Esophagus squamous epithelium (tissue), 4 donors: ENCODE results near the gene PLAC1.

ENCODE experiments used
- CTCF ChIP-seq, 6 experiments: fragments of 450-650 bp in 4 of 6; fragments of 200-600 bp in 2 of 6; sonication (generic) in 2 of 6; IDR thresholded peaks; one replicate each; pipeline ENCODE4 v1.5.1; 2016 to 2019; ENCODE audit warnings: antibody characterized with exemption in 6 of 6, mild to moderate bottlenecking in 4 of 6, moderate library complexity in 4 of 6
- POLR2A ChIP-seq, 4 donors: fragments of 450-650 bp; IDR thresholded peaks; one replicate each; pipeline ENCODE4 v1.6.1; 2017; ENCODE audit warnings: antibody characterized with exemption in 4 of 4, mild to moderate bottlenecking in 4 of 4, moderate library complexity in 3 of 4

GRCh38 chrX:134591502-134591901 lies 66.8 kb downstream of the PLAC1 start:
- TF ChIP-seq CTCF (IDR thresholded peaks at IDR 0.05) (no peak), POLR2A (IDR thresholded peaks at IDR 0.05) (no peak)
